RPMI8226 (cell line): Measurements from ENCODE around the gene UROD.
"Not testable (repeated sequence)": the region's sequence is repeated elsewhere in the genome, so short reads cannot be mapped to it uniquely, and the experiment has no call there.

Source experiments
- DNase-seq: peaks from one replicate; pipeline ENCODE4 v3.0.0-alpha.2; 2015

The UROD gene

GRCh38 chr1:45011837-45012638 is at the start of gene UROD:
UROD (plus strand) TSS chr1:45012254; CDS start chr1:45012266, 12 bp downstream.
- DNase-seq: peak; percentile 99

DNA sequence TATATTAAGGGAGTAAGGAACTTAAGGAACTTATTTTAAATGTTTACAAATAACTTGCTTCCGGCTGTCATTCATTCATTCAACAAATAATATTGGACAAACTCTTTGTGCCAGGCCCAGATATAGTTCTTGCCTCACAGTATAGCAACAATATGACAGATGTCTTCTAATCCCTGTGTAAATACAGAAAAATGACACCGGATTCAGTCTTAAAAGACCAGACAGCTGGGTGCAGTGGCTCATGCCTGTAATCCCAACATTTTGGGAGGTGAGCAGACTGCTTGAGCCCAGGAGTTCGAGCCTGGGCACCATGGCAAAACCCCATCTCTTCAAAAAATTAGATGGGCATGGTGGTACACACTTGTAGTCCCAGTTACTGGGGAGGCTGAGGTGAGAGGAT is 49.3 kb upstream of the UROD start:
- DNase-seq: no peak

DNA sequence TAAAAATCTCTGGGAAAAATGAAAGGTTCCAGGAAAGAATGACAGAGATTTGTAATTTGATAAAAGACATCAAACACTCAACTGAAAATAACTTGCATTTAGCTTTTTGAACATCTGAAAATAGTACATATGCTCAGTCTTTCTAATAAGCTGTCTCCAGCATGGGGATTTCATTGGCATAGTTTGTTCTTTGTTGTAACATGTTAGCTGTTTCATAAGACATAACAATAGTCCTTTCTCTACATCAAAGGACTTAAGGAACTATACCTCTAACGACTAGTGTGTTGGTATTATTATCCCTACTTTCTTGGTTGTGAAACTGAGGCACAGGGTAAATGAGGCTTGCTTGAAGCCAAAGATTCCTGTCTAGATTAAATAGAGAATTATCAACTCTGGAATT is 47.7 kb upstream of the UROD start:
- no peak for DNase-seq

DNA sequence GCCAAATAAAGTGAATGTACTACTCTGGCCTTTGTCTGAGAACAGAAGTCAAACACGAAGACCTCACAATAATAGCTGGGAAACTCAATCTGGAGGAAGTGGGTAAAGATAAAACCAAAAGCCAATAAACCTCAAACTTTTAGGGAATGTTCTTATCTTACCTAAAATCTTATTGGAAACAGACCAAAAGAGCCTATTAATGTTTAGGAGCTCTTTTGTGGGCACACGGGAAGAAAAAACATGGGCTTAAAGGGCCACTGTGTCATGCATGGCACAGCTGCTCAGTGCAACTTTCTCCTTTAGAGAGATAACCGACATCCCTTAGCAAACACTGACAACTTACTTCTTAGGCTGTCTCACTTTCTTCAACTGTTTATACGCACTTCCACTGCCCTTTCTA is 41.7 kb upstream of the UROD start:
- DNase-seq: no peak

DNA sequence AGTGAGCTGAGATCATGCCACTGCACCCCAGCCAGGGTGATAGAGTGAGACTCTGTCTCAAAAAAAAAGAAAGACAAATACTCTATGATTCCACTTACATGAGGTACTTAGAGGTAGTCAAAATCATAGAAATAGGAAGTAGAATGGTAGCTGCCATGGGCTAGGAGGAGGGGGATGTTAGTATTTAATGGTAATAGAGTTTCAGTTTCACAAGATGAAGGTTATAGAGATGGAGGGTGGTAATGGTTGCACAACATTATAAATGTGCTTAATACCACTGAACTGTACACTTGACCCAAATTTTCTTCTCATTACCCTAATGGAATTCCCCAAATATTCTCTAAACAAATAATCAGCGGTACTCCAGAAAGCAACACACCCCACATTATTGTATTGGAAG is 38.4 kb upstream of the UROD start:
- DNase-seq: no peak

GRCh38 chr1:44976252-44976651 is 35.8 kb upstream of the UROD start:
- DNase-seq: no peak

GRCh38 chr1:44977372-44977771 is 34.7 kb upstream of the UROD start:
- DNase-seq: not testable (repeated sequence)

DNA sequence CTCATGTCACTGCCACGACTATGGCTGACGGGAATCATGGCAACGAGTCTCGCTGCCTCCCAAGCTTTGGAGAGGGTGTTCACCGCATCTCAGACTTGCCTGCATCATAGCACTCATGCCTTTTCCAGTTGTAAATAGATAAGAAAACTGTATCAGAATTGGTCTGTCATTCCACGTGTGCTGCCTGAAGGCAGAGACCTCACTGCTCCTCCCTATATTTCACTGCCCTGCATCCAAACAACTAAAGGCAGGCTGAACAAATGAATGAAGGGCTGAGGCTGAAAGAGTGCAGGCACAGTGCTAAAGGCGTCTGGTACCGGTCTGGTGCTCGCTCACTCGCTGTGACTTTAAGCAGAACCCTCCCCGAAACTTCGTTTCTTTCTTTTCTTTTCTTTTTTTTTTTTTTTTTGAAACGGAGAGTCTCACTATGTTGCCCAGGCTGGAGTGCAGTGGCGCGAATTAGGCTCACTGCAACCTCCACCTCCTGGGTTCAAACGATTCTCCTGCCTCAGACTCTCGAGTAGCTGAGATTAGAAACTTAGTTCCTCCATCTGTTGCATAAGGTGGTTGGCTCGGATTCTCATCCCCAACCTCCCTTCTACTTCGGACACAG is 26.2 kb upstream of the UROD start:
- DNase-seq: no peak

DNA sequence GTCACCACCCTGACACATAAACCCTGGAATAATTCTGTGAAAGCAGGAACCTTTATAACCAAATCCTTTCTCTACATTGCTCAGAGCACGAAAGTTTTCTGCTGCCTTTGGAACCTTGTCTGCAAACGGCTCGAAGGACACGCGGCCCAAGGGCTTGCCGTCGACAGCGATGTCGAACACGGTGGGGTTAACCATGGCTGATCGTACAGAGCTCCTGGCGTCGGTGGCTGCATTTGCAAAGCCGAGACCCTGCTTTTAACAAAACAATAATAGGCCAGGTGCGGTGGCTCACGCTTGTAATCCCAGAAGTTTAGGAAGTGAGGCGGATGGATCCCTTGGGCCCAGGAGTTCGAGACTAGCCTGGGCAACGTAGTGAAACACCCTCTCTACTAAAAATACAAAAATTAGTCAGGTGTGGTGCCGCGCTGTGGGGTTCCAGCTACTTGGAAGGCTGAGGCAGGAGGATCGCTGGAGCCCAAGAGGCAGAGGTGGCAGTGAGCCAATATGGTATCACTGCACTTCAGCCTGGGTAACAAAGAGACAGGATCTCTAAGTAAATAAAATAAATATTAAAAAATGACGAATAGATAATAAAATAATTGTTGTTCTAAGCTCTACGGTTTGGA is 23.4 kb upstream of the UROD start:
- DNase-seq: no peak

- no peak for DNase-seq
These were observed 17.6 kb upstream of the UROD start for GRCh38 chr1:44994309-44994898.

DNA sequence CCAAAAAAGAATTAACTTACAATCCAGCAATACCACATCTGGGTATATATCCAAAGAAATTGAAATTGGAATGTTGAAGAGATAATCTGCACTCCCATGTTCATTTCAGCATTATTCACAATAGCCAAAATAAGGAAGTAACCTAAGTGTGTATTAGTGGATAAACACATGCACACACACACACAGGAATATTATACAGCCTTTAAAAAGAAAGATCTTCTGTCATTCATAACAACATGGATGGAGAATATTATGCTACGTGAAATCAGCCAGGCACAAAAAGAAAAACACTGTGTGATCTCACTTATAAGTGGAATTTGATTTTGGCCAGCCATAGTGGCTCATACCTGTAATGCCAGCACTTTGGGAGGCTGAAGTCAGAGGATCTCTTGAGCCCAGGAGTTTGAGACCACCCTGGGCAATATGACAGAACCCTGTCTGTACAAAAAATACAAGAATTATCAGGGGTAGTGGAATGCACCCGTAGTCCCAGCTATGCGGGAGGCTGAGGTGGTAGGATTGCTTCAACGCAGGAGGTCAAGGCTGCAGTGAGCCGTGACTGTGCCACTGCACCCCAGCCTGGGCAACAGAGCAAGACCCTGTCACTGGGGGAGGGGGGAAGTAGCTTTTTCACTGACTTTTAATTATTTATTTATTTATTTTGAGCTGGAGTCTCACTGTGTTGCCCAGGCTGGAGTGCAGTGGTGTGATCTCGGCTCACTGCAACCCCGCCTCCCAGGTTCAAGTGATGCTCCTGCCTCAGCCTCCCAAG is 16.4 kb upstream of the UROD start:
- no peak for DNase-seq

- no peak for DNase-seq
These were observed 12.8 kb upstream of the UROD start for GRCh38 chr1:44999232-44999631.

GRCh38 chr1:45001011-45001481 is 11.0 kb upstream of the UROD start:
- DNase-seq: no peak

- not testable (repeated sequence) for DNase-seq
These were observed 10.5 kb upstream of the UROD start for GRCh38 chr1:45001576-45001975.

DNA sequence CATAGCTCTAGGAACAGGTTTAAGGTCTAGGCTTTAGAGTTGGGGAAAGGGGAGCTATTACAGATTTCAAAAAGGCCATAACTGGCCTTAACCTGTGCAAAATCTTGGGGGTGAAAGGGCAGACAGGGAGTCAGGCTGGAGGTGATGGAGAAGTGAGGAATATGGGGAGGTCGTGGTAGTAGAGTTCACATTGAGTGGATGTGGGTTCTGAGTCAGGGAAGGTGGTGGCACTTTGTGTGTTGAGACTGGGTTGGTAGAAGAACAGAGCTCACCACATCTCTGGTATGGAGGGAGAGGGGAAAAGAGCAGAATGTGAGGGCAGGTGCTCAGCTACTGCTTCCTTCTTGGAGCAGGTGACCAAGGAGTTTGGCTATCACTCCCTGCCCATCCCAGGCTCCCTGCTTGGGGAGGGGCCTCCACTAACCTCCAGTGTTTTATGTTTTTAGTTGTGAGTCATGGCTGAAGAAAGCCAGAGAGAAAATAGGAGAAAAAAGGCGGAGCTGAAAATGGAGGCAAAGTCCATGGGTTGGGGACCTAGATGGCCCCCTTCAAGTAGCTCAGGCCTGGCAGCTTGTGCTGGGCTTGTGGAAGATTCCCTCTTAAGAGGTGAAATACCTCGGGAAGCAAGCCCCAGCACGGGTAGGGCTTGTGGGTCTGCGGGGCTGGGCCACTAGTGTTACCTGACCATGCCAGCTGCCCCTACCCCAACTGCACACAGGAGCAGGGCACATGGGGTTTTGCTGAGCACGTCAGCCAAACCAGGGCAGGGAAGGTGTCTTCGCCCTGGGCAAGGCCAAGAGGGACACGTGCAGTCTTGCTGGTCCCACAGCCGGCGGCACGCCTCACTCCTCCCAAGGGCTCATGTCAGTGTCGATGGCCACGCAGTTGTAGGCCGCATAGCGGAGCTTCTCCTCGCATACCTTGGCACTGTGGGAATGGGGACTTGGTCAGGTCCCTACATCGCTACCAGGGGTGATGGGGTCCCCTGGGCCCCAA is 9.1 kb upstream of the UROD start:
- DNase-seq: no peak

GRCh38 chr1:45003741-45004140 is 8.3 kb upstream of the UROD start:
- no peak for DNase-seq

DNA sequence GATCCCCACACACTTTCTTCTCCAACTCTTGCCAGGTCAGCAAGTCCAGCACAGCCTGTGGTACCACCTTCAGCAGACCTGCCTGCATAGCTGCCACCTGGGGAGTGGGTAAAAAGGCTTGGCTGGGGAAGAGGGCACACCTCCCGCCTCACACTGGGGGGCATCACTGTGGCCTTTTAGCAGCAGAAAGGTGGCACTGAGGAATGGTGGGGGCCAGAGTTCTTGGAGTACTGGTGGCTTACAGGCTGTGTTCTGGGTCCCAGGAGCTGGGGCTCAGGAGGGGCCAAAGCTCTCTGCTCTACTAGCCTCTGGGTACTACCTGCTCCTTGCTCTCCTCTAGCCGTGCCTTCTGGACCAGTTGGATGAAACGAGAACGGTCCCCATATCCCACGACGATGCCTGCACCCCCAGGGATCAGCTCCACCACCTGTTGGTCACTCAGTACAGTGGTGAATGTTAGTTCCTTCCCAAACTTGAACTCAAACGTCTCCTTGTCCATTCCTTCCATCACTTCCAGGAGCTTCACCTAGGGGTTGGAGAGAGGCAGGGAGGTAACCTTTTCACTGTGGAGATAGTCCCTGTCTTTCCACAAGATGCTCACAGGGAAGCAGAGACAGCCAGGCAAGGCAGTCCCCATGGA is 7.7 kb upstream of the UROD start:
- no peak for DNase-seq

DNA sequence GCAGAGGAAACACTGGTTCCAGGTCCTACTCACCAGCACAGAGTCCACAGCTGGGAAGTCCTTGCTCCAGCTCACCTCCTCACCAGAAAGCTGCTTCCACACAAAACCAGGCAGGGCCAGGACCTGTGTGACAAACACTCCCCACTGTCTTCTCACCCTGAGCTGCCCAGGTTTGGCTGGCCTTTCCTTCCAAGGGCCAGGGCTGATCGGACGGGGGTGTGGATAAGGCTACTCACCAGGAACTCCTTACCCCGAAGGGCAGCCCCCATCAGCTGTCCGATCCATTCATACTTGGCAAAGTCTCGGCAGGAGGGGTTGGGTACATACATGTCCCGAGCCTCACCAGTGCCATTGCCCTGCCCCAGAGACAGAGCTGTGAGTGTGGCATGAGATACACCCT is 6.3 kb upstream of the UROD start:
- no peak for DNase-seq

DNA sequence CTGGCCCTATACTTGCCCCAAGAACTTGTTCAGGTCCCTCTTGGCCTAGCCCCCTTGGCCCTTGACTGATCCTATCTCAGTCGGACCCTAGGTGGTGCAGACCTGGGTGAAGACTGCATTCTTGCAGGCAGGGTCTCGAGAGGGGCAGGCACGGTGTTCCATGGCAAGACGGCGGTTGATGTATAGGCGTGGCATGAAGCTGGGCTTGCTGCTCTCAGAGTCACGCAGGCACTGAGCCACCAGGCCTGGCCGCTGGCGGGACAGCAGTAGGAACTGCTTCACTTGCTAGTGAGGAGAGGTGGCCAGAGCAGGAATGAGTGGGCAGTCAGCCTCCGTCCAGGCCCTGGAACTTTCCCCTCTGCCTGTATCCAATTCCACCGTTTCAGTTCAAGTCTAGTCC is 4.7 kb upstream of the UROD start:
- DNase-seq: no peak

DNA sequence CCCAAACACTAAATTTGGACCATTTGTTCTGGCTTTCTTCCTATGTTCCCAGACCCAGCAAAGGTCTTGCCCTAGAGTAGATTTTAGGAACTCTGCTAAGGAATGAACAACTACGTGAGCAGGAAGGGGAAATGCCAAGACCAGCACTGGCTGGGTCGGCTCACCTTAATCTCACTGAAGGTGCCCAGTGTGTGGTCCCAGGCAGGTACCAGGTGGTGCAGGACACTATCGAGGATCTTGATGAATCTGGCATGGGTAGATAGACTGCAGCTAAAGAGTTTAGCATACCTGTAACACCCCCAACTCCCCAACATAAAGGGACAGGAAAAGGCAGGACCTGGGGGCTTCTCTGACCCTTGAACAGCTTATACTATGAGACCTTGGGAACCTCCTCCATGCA is 4.0 kb upstream of the UROD start:
- DNase-seq: no peak

- DNase-seq: no peak
These were observed 3.5 kb upstream of the UROD start for GRCh38 chr1:45008516-45008915.
